HepG2 (cell line): Measurements from ENCODE around the gene CCDC116. TPM values are rescaled to one million over a fixed set of nuclear protein-coding genes. Genes with fewer than 3 reads are reported as not detected.

Experiments used
- AGO1 ChIP-seq: fragments of 200-400 bp; formaldehyde crosslinking; IDR thresholded peaks from 2 replicates; pipeline ENCODE4 v1.6.1; 2017; ENCODE audit warnings: mild to moderate bottlenecking, low read depth, low read length, moderate library complexity; ENCODE audit not compliant: poor library complexity, severe bottlenecking
- ASH2L ChIP-seq: fragments of 300-600, 200-600 bp; sonication (generic); IDR thresholded peaks from 2 replicates; pipeline ENCODE4 v1.7.0; 2017; ENCODE audit warnings: low read depth, mild to moderate bottlenecking, moderate library complexity, mixed read lengths, low read length; ENCODE audit not compliant: insufficient read length
- CC2D1A ChIP-seq: sonication (generic); formaldehyde crosslinking; IDR thresholded peaks from 2 replicates; pipeline ENCODE4 v1.8.1; 2023; ENCODE audit warnings: mild to moderate bottlenecking, missing genetic modification reagents
- FOXJ3 ChIP-seq: sonication (generic); formaldehyde crosslinking; IDR thresholded peaks from 2 replicates; pipeline ENCODE4 v1.4.0; 2020; ENCODE audit warnings: missing genetic modification reagents, mild to moderate bottlenecking, borderline replicate concordance
- MNT ChIP-seq: fragments of 450-650 bp; IDR thresholded peaks from 2 replicates; pipeline ENCODE4 v1.6.1; 2016
- MTF2 ChIP-seq: sonication (generic); formaldehyde crosslinking; IDR thresholded peaks from 2 replicates; pipeline ENCODE4 v1.5.0; 2020; ENCODE audit warnings: missing genetic modification reagents, borderline replicate concordance
- MXD3 ChIP-seq: IDR thresholded peaks from 2 replicates; pipeline ENCODE4 v1.6.1; 2016; ENCODE audit warnings: mild to moderate bottlenecking, missing biosample characterization, missing genetic modification reagents
- NFE2L1 ChIP-seq: sonication (generic); formaldehyde crosslinking; IDR thresholded peaks from 2 replicates; pipeline ENCODE4 v1.4.0; 2020; ENCODE audit warnings: missing genetic modification reagents, mild to moderate bottlenecking, borderline replicate concordance
- PHB2 ChIP-seq: fragments of 450-650 bp; IDR thresholded peaks from 2 replicates; pipeline ENCODE4 v1.6.1; 2018; ENCODE audit not compliant: partially characterized antibody
- PHF21A ChIP-seq: sonication (generic); formaldehyde crosslinking; IDR thresholded peaks from 2 replicates; pipeline ENCODE4 v1.5.0; 2020; ENCODE audit warnings: mild to moderate bottlenecking, missing genetic modification reagents
- RFXANK ChIP-seq: IDR thresholded peaks from 2 replicates; pipeline ENCODE4 v1.6.1; 2016
- TCF12 ChIP-seq, 2 experiments: fragments of 450-650 bp in 1 of 2; sonication (generic) in 1 of 2; formaldehyde crosslinking in 1 of 2; IDR thresholded peaks; 2 replicates each; pipeline versions ENCODE4 v1.6.1 to v1.8.0; 2017 to 2022; ENCODE audit warnings: antibody characterized with exemption in 1 of 2, mild to moderate bottlenecking in 1 of 2, missing genetic modification reagents in 1 of 2, moderate library complexity in 1 of 2
- ZC3H4 ChIP-seq: sonication (generic); formaldehyde crosslinking; IDR thresholded peaks from 2 replicates; pipeline ENCODE4 v1.4.0; 2020; ENCODE audit warnings: missing genetic modification reagents, borderline replicate concordance
- ZGPAT ChIP-seq: IDR thresholded peaks from 2 replicates; pipeline ENCODE4 v1.6.1; 2016; ENCODE audit warnings: mild to moderate bottlenecking
- ZNF10 ChIP-seq: sonication (generic); formaldehyde crosslinking; IDR thresholded peaks from 2 replicates; pipeline ENCODE4 v1.4.0; 2020; ENCODE audit warnings: mild to moderate bottlenecking, low read depth, missing genetic modification reagents, borderline replicate concordance
- ZNF333 ChIP-seq: sonication (generic); formaldehyde crosslinking; IDR thresholded peaks from 2 replicates; pipeline ENCODE4 v1.4.0; 2020; ENCODE audit warnings: mild to moderate bottlenecking, missing genetic modification reagents, borderline replicate concordance
- ZNF383 ChIP-seq: sonication (generic); formaldehyde crosslinking; IDR thresholded peaks from 2 replicates; pipeline ENCODE4 v1.4.0; 2020; ENCODE audit warnings: missing genetic modification reagents, mild to moderate bottlenecking, borderline replicate concordance
- ZNF446 ChIP-seq: sonication (generic); formaldehyde crosslinking; IDR thresholded peaks from 2 replicates; pipeline ENCODE4 v1.5.0; 2020; ENCODE audit warnings: mild to moderate bottlenecking, missing genetic modification reagents
- ZNF550 ChIP-seq: sonication (generic); formaldehyde crosslinking; IDR thresholded peaks from 2 replicates; pipeline ENCODE4 v1.4.0; 2020; ENCODE audit warnings: mild to moderate bottlenecking, missing genetic modification reagents, borderline replicate concordance
- ZNF619 ChIP-seq: sonication (generic); formaldehyde crosslinking; IDR thresholded peaks from 2 replicates; pipeline ENCODE4 v1.4.0; 2020; ENCODE audit warnings: mild to moderate bottlenecking, missing genetic modification reagents
- ZNF713 ChIP-seq: sonication (generic); formaldehyde crosslinking; IDR thresholded peaks from 2 replicates; pipeline ENCODE4 v1.4.0; 2020; ENCODE audit warnings: mild to moderate bottlenecking, missing genetic modification reagents
- ZNF737 ChIP-seq: sonication (generic); formaldehyde crosslinking; IDR thresholded peaks from 2 replicates; pipeline ENCODE4 v1.5.0; 2020; ENCODE audit warnings: missing genetic modification reagents, mild to moderate bottlenecking, borderline replicate concordance
- ZNF800 ChIP-seq: sonication (generic); formaldehyde crosslinking; IDR thresholded peaks from 2 replicates; pipeline ENCODE4 v1.4.0; 2020; ENCODE audit warnings: missing genetic modification reagents
- polyA plus RNA-seq, 8 experiments: library from polyadenylated mRNA; depleted of rRNA in 3 of 8; stranded (reverse) in 7 of 8; unstranded in 1 of 8; fragments of >200 nt; fragmentation: Illumina TruSeq in 4 of 8; extraction: Trizol in 4 of 8; gene quantifications; 2 replicates each; pipeline versions ENCODE4 v1.2.1 to v1.2.3, GENCODE V29; 2011 to 2016; ENCODE audit warnings: low read depth in 4 of 8, missing spikeins in 1 of 8, mixed read lengths in 1 of 8; ENCODE audit not compliant: insufficient read depth in 1 of 8
- total RNA-seq, 5 experiments: library from RNA; depleted of rRNA; stranded (reverse); fragments of >200 nt; fragmentation: Illumina TruSeq; extraction: Trizol; gene quantifications; 2 replicates each; pipeline ENCODE4 v1.2.3, GENCODE V29; 2016; ENCODE audit warnings: low read depth in 1 of 5
- TF ChIP-seq, protein P1 (sequence below): sonication (generic); formaldehyde crosslinking; IDR thresholded peaks from 2 replicates; pipeline ENCODE4 v1.4.0; 2020; ENCODE audit warnings: mild to moderate bottlenecking, missing genetic modification reagents

The CCDC116 gene
- total and polyA plus RNA-seq, 2 of the 13 experiments (the other 11 are each of a cell fraction or from before 2014, with no cell fraction given) = 0.15 to 0.33 TPM

GRCh38 chr22:21652010-21652546 is 19.5 kb downstream of the CCDC116 start (continued):
- no peak for TF ChIP-seq ZNF550 (CRISPR knock-in tag)
- TF ChIP-seq ZNF737 (CRISPR knock-in tag) = no peak
- peak; percentile 49 for TF ChIP-seq ASH2L
- TF ChIP-seq FOXJ3 (CRISPR knock-in tag) = no peak
- no peak for TF ChIP-seq ZC3H4 (CRISPR knock-in tag)
- peak; percentile 63; the same call in 1 of the 2 replicates for TF ChIP-seq MXD3 (CRISPR knock-in tag)
- TF ChIP-seq ZNF619 (CRISPR knock-in tag) = no peak
- TF ChIP-seq RFXANK (CRISPR knock-in tag) = no peak
- TF ChIP-seq CC2D1A = no peak
- TF ChIP-seq, protein P1, sequence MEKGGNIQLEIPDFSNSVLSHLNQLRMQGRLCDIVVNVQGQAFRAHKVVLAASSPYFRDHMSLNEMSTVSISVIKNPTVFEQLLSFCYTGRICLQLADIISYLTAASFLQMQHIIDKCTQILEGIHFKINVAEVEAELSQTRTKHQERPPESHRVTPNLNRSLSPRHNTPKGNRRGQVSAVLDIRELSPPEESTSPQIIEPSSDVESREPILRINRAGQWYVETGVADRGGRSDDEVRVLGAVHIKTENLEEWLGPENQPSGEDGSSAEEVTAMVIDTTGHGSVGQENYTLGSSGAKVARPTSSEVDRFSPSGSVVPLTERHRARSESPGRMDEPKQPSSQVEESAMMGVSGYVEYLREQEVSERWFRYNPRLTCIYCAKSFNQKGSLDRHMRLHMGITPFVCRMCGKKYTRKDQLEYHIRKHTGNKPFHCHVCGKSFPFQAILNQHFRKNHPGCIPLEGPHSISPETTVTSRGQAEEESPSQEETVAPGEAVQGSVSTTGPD (CRISPR knock-in tag) = no peak
- TF ChIP-seq MTF2 = no peak
- no peak for TF ChIP-seq TCF12 (IDR thresholded peaks at IDR 0.05)
- TF ChIP-seq TCF12 (CRISPR knock-in tag; IDR thresholded peaks at IDR 0.05) = no peak
- TF ChIP-seq AGO1 = peak; percentile 85
- no peak for TF ChIP-seq ZNF713
- TF ChIP-seq ZNF333 (CRISPR knock-in tag) = no peak
- no peak for TF ChIP-seq PHB2
- TF ChIP-seq ZNF800 = no peak; the same call in 1 of the 2 replicates
- TF ChIP-seq ZNF10 (CRISPR knock-in tag) = no peak
- TF ChIP-seq MNT = no peak
- no peak for TF ChIP-seq ZNF383
- TF ChIP-seq NFE2L1 = no peak
- no peak; the same call in 1 of the 2 replicates for TF ChIP-seq ZNF446 (CRISPR knock-in tag)
- TF ChIP-seq PHF21A (CRISPR knock-in tag) = peak; percentile 51; the same call in 1 of the 2 replicates
- TF ChIP-seq ZGPAT (CRISPR knock-in tag) = peak; percentile 55; the same call in 1 of the 2 replicates
